K562 (cell line): ENCODE measurements around the gene SMAP2. TPM values are rescaled to one million over a fixed set of nuclear protein-coding genes. Genes with fewer than 3 reads are reported as not detected.

Experiments
- CREB3L1 ChIP-seq: fragments of 450-650 bp; IDR thresholded peaks from 2 replicates; pipeline ENCODE4 v1.6.1; 2014; ENCODE audit warnings: low read depth, mild to moderate bottlenecking, moderate library complexity, borderline replicate concordance
- GATAD2B ChIP-seq: fragments of 450-650 bp; IDR thresholded peaks from 2 replicates; pipeline ENCODE4 v1.6.1; 2017; ENCODE audit warnings: mild to moderate bottlenecking, borderline replicate concordance
- HDAC2 ChIP-seq: fragments of 450-650 bp; IDR thresholded peaks from 2 replicates; pipeline ENCODE4 v1.6.1; 2016; ENCODE audit warnings: mild to moderate bottlenecking
- HMGXB4 ChIP-seq: sonication (generic); formaldehyde crosslinking; IDR thresholded peaks from 2 replicates; pipeline ENCODE4 v1.8.1; 2023; ENCODE audit warnings: mild to moderate bottlenecking, missing genetic modification reagents
- HOXB6 ChIP-seq: fragments of 250-450 bp; sonication (Bioruptor Pico); IDR thresholded peaks from 2 replicates; pipeline ENCODE4 v1.5.1; 2022; ENCODE audit warnings: mild to moderate bottlenecking, borderline replicate concordance
- NEUROD1 ChIP-seq: fragments of 150-350 bp; IDR thresholded peaks from 2 replicates; pipeline ENCODE4 v1.6.1; 2014; ENCODE audit warnings: borderline replicate concordance, low read length, low read depth; ENCODE audit not compliant: partially characterized antibody
- PCBP2 ChIP-seq: fragments of 200-400 bp; formaldehyde crosslinking; IDR thresholded peaks from 2 replicates; pipeline ENCODE4 v1.6.1; 2018; ENCODE audit warnings: low read length, low read depth, mild to moderate bottlenecking, moderate library complexity; ENCODE audit not compliant: poor library complexity, severe bottlenecking
- SMARCB1 ChIP-seq: IDR thresholded peaks from 2 replicates; pipeline ENCODE4 v1.6.1; 2011; ENCODE audit warnings: improper control_type of control experiment, low read depth; ENCODE audit not compliant: insufficient read length
- SREBF1 ChIP-seq: fragments of 150-350 bp; IDR thresholded peaks from 2 replicates; pipeline ENCODE4 v1.6.1; 2014; ENCODE audit warnings: antibody characterized with exemption, low read depth, low read length, borderline replicate concordance
- ZKSCAN1 ChIP-seq: fragments of 150-350 bp; IDR thresholded peaks from 2 replicates; pipeline ENCODE4 v1.6.1; 2016; ENCODE audit warnings: low read depth, low read length
- ZNF134 ChIP-seq: fragments of 250-450 bp; sonication (Bioruptor Pico); conservative IDR thresholded peaks from 2 replicates; pipeline ENCODE4 v1.4.0; 2020
- ZSCAN29 ChIP-seq: fragments of 450-650 bp; IDR thresholded peaks from 2 replicates; pipeline ENCODE4 v1.6.1; 2017
- polyA plus RNA-seq, 8 experiments: library from polyadenylated mRNA; depleted of rRNA in 4 of 8; stranded (reverse) in 5 of 8; unstranded in 3 of 8; fragments of >200 nt; fragmentation: Nextera tagmentation in 2 of 8; fragmentation: Illumina TruSeq in 1 of 8; extraction: Ambion mirVana in 2 of 8; extraction: Trizol in 1 of 8; gene quantifications; 2 replicates each; pipeline versions ENCODE4 v1.2.1 to v1.2.3, GENCODE V29; 2011 to 2014; ENCODE audit warnings: inconsistent platforms in 1 of 8, missing spikeins in 1 of 8
- total RNA-seq, 7 experiments: library from RNA; depleted of rRNA in 6 of 7; stranded (reverse); fragments of >200 nt in 6 of 7; fragmentation: Illumina TruSeq in 2 of 7; extraction: Trizol in 2 of 7; gene quantifications; 2 replicates each; pipeline versions ENCODE4 v1.2.1 to v1.2.3, GENCODE V29; 2011 to 2021; ENCODE audit warnings: low replicate concordance in 1 of 7
- TF ChIP-seq, protein P1 (sequence below): fragments of 200-400 bp; formaldehyde crosslinking; IDR thresholded peaks from 2 replicates; pipeline ENCODE4 v1.6.1; 2017; ENCODE audit warnings: mild to moderate bottlenecking, low read depth, low read length, moderate library complexity
- TF ChIP-seq, protein P2 (sequence below): fragments of 250-450 bp; sonication (Bioruptor Pico); IDR thresholded peaks from 2 replicates; pipeline ENCODE4 v1.8.0; 2022; ENCODE audit warnings: inconsistent platforms
- TF ChIP-seq, protein P3 (sequence below): sonication (generic); formaldehyde crosslinking; IDR thresholded peaks from 2 replicates; pipeline ENCODE4 v1.8.1; 2023; ENCODE audit warnings: mild to moderate bottlenecking, missing genetic modification reagents

Gene SMAP2
- total and polyA plus RNA-seq, 9 of the 15 experiments (the other 6 are each of a cell fraction or from before 2014, with no cell fraction given) = 38.7 to 212 (median 94.1) TPM

GRCh38 chr1:40338745-40339419 lies 34.6 kb upstream of the SMAP2 start (continued):
- TF ChIP-seq, protein P1, sequence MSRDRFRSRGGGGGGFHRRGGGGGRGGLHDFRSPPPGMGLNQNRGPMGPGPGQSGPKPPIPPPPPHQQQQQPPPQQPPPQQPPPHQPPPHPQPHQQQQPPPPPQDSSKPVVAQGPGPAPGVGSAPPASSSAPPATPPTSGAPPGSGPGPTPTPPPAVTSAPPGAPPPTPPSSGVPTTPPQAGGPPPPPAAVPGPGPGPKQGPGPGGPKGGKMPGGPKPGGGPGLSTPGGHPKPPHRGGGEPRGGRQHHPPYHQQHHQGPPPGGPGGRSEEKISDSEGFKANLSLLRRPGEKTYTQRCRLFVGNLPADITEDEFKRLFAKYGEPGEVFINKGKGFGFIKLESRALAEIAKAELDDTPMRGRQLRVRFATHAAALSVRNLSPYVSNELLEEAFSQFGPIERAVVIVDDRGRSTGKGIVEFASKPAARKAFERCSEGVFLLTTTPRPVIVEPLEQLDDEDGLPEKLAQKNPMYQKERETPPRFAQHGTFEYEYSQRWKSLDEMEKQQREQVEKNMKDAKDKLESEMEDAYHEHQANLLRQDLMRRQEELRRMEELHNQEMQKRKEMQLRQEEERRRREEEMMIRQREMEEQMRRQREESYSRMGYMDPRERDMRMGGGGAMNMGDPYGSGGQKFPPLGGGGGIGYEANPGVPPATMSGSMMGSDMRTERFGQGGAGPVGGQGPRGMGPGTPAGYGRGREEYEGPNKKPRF = no peak
- TF ChIP-seq, protein P2, sequence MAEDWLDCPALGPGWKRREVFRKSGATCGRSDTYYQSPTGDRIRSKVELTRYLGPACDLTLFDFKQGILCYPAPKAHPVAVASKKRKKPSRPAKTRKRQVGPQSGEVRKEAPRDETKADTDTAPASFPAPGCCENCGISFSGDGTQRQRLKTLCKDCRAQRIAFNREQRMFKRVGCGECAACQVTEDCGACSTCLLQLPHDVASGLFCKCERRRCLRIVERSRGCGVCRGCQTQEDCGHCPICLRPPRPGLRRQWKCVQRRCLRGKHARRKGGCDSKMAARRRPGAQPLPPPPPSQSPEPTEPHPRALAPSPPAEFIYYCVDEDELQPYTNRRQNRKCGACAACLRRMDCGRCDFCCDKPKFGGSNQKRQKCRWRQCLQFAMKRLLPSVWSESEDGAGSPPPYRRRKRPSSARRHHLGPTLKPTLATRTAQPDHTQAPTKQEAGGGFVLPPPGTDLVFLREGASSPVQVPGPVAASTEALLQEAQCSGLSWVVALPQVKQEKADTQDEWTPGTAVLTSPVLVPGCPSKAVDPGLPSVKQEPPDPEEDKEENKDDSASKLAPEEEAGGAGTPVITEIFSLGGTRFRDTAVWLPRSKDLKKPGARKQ = peak; percentile 22; the same call in 1 of the 2 replicates
- 0 out of 2 replicates have a peak, but pooled peaks have one; percentile 31 for TF ChIP-seq ZKSCAN1
- TF ChIP-seq, protein P3, sequence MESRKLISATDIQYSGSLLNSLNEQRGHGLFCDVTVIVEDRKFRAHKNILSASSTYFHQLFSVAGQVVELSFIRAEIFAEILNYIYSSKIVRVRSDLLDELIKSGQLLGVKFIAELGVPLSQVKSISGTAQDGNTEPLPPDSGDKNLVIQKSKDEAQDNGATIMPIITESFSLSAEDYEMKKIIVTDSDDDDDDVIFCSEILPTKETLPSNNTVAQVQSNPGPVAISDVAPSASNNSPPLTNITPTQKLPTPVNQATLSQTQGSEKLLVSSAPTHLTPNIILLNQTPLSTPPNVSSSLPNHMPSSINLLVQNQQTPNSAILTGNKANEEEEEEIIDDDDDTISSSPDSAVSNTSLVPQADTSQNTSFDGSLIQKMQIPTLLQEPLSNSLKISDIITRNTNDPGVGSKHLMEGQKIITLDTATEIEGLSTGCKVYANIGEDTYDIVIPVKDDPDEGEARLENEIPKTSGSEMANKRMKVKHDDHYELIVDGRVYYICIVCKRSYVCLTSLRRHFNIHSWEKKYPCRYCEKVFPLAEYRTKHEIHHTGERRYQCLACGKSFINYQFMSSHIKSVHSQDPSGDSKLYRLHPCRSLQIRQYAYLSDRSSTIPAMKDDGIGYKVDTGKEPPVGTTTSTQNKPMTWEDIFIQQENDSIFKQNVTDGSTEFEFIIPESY (CRISPR knock-in tag) = peak; percentile 79
- no peak for TF ChIP-seq HOXB6 (CRISPR knock-in tag)
- TF ChIP-seq SMARCB1 = no peak
- no peak for TF ChIP-seq ZSCAN29
- TF ChIP-seq ZNF134 (CRISPR knock-in tag) = no peak
- peak; percentile 44 for TF ChIP-seq NEUROD1
- TF ChIP-seq SREBF1 = no peak
- no peak for TF ChIP-seq CREB3L1
- TF ChIP-seq GATAD2B = peak; percentile 11; the same call in 1 of the 2 replicates
- TF ChIP-seq PCBP2 = no peak
- 0 out of 2 replicates have a peak, but pooled peaks have one; percentile 47 for TF ChIP-seq HDAC2
- no peak for TF ChIP-seq HMGXB4 (CRISPR knock-in tag)
